ENCODE data around the gene C1S. TPM values are rescaled to one million over a fixed set of nuclear protein-coding genes. Genes with fewer than 3 reads are reported as not detected.

Gene C1S
- total and polyA plus RNA-seq, 9 of the 15 experiments (the other 6 are each of a cell fraction or from before 2014, with no cell fraction given): 0.08 to 0.84 (median 0.27) TPM

- 35% methylated on average over 9 of the region's 11 CpGs for WGBS (ENCODE audit: insufficient coverage, low coverage, missing lambda C conversion rate)
- DNase-seq (ENCODE audit: extremely low read depth in 1 of 4, low spot score in 3 of 4): peak in 1 of 4 experiments; percentile 14
Observed at GRCh38 chr12:7068240-7068993, 7.9 kb downstream of the C1S start.

DNA sequence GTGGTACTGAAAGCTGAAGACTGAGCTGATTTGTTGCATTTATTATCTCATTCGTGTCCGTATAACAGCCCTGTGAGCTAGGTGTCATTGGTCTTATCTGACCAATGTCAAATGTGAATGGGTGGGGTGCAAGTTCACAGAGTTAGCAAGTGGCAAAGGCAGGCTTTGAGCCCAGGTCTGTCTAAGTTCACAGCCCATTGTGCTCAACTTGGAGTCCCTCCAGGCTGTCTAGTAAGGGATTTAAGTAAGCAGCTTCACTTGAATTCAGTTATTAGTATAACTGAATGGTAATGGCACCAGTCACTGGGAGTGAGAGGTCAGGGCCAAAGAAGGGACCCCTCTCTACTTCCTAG lies 8.5 kb downstream of the C1S start:
- H4K20me1 ChIP-seq (replicated peaks; ENCODE audit: control insufficient read depth, insufficient read depth, low read length): no peaks in the 10 kb centered on the region
- peak; percentile 63 for ATAC-seq
- H3K9me3 ChIP-seq (replicated peaks; ENCODE audit: control insufficient read depth, insufficient read depth, low read depth, low read length): no peaks in the 10 kb centered on the region
- peak in 3 of 4 experiments; percentile 20 to 41 (median 27) for DNase-seq (ENCODE audit: extremely low read depth in 1 of 4, low spot score in 3 of 4)
- POLR2A ChIA-PET: interaction anchor here (0.8 to 1.4 kb wide), 5 partner anchors 11 to 143 kb away, joined by 3 to 5 read pairs (median 4); partner anchors contain the start of gene LPCAT3
- WGBS (ENCODE audit: insufficient coverage, low coverage, missing lambda C conversion rate): 0% methylated on average over 2 of the region's 2 CpGs
- CTCF ChIA-PET (ENCODE audit: low intra/inter-chr PET ratio): no interaction called here
- in situ Hi-C loops (cut with MboI): no loop called here
- no peak overlapping the region for H3K4me3 ChIP-seq
- 0 out of 3 replicates have a peak overlapping the region, but pooled peaks have one; percentile 35 for H3K27ac ChIP-seq (ENCODE audit: extremely low read depth, low read depth, low read length)
- no peaks in the 10 kb centered on the region; a peak in 1 of 5 replicates for H3K27me3 ChIP-seq (ENCODE audit: control insufficient read depth in 2 of 2, insufficient read depth in 2 of 2, low read length in 2 of 2)
- H3K4me2 ChIP-seq (ENCODE audit: insufficient read depth, low read length): no peak overlapping the region; the same call in 1 of the 2 replicates
- intact Hi-C loops (cut with micrococcal nuclease): no loop called here
- H3K9me1 ChIP-seq (ENCODE audit: control insufficient read depth, insufficient read depth, low read length): no peaks in the 10 kb centered on the region
- no peak overlapping the region for H2AFZ ChIP-seq (ENCODE audit: low read depth, low read length)
- H3K4me1 ChIP-seq (replicated peaks in 1 of 2; ENCODE audit: control insufficient read depth in 2 of 2, insufficient read depth in 2 of 2, low read length in 2 of 2): peaks cover 5 to 14% of the 10 kb centered on the region in 2 experiments; a peak in 3 of 5 replicates
- FAIRE-seq: no peak
- H3K9ac ChIP-seq (ENCODE audit: insufficient read depth in 1 of 2, low read depth in 2 of 2, low read length in 2 of 2): no peak overlapping the region
- BruUV-seq (replicated peaks): no TSS peak
- H3K79me2 ChIP-seq (ENCODE audit: control insufficient read depth, insufficient read depth, low read length): no peaks in the 10 kb centered on the region
- H3K36me3 ChIP-seq (ENCODE audit: control insufficient read depth, insufficient read depth, low read length): no peaks in the 10 kb centered on the region
- TF ChIP-seq ZNF785 (CRISPR knock-in tag; IDR thresholded peaks at IDR 0.05): no peak
- TF ChIP-seq TOE1 (IDR thresholded peaks at IDR 0.05; ENCODE audit: borderline replicate concordance): no peak
- no peak for TF ChIP-seq TOE1 (CRISPR knock-in tag; IDR thresholded peaks at IDR 0.05; ENCODE audit: borderline replicate concordance, low read depth)
- no peak for TF ChIP-seq BHLHE40 (IDR thresholded peaks at IDR 0.05; ENCODE audit: low read length)
- no peak for TF ChIP-seq TCFL5 (CRISPR knock-in tag; conservative IDR thresholded peaks at IDR 0.05)
- TF ChIP-seq CBFA2T3 (IDR thresholded peaks at IDR 0.05): peak; percentile 11; the same call in 1 of the 2 replicates
- TF ChIP-seq, protein P1, sequence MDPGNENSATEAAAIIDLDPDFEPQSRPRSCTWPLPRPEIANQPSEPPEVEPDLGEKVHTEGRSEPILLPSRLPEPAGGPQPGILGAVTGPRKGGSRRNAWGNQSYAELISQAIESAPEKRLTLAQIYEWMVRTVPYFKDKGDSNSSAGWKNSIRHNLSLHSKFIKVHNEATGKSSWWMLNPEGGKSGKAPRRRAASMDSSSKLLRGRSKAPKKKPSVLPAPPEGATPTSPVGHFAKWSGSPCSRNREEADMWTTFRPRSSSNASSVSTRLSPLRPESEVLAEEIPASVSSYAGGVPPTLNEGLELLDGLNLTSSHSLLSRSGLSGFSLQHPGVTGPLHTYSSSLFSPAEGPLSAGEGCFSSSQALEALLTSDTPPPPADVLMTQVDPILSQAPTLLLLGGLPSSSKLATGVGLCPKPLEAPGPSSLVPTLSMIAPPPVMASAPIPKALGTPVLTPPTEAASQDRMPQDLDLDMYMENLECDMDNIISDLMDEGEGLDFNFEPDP (CRISPR knock-in tag; IDR thresholded peaks at IDR 0.05): no peak
- no peak for TF ChIP-seq ZNF280B (CRISPR knock-in tag; IDR thresholded peaks at IDR 0.05)
- TF ChIP-seq MBD2 (IDR thresholded peaks at IDR 0.05; ENCODE audit: borderline replicate concordance, low read depth): no peak

More at GRCh38 chr12:7068240-7068993, 7.9 kb downstream of the C1S start:
- no peaks in the 10 kb centered on the region for H3K9me3 ChIP-seq (replicated peaks; ENCODE audit: control insufficient read depth, insufficient read depth, low read depth, low read length)
- peak overlapping the region in 1 of 2 experiments; percentile 67; a peak in 1 of 4 replicates for H3K9ac ChIP-seq (ENCODE audit: insufficient read depth in 1 of 2, low read depth in 2 of 2, low read length in 2 of 2)
- peak overlapping the region; percentile 45; the same call in 1 of the 2 replicates for H3K4me2 ChIP-seq (ENCODE audit: insufficient read depth, low read length)
- H3K79me2 ChIP-seq (ENCODE audit: control insufficient read depth, insufficient read depth, low read length): no peaks in the 10 kb centered on the region
- H3K4me3 ChIP-seq: no peak overlapping the region
- peak overlapping the region; percentile 63 for H2AFZ ChIP-seq (ENCODE audit: low read depth, low read length)
- ATAC-seq: peak; percentile 43; the same call in 2 of the 3 replicates
- FAIRE-seq: no peak
- BruUV-seq (replicated peaks): no TSS peak
- no peaks in the 10 kb centered on the region for H3K9me1 ChIP-seq (ENCODE audit: control insufficient read depth, insufficient read depth, low read length)
- intact Hi-C loops (cut with micrococcal nuclease): no loop called here
- H3K27me3 ChIP-seq (ENCODE audit: control insufficient read depth in 2 of 2, insufficient read depth in 2 of 2, low read length in 2 of 2): no peaks in the 10 kb centered on the region; a peak in 1 of 5 replicates
- H3K4me1 ChIP-seq (replicated peaks in 1 of 2; ENCODE audit: control insufficient read depth in 2 of 2, insufficient read depth in 2 of 2, low read length in 2 of 2): peaks cover 5 to 14% of the 10 kb centered on the region in 2 experiments; a peak in 3 of 5 replicates
- ChIA-PET CTCF (ENCODE audit: low intra/inter-chr PET ratio) (no interaction called here), POLR2A (interaction anchor here (0.8 to 1.4 kb wide), 5 partner anchors 10 to 142 kb away, joined by 3 to 5 read pairs (median 4); partner anchors contain the start of gene LPCAT3)
- no peaks in the 10 kb centered on the region for H3K36me3 ChIP-seq (ENCODE audit: control insufficient read depth, insufficient read depth, low read length)
- in situ Hi-C loops (cut with MboI): no loop called here
- H3K27ac ChIP-seq (ENCODE audit: extremely low read depth, low read depth, low read length): 0 out of 3 replicates have a peak overlapping the region, but pooled peaks have one; percentile 35
- TF ChIP-seq PRMT5 (CRISPR knock-in tag; IDR thresholded peaks at IDR 0.05) (no peak), FOXA3 (CRISPR knock-in tag; conservative IDR thresholded peaks at IDR 0.05 in 1 of 2, IDR thresholded peaks at IDR 0.05 in 1 of 2) (no peak), SRSF3 (IDR thresholded peaks at IDR 0.05; ENCODE audit: insufficient read depth, low read length) (no peak), CREM (IDR thresholded peaks at IDR 0.05; ENCODE audit: low read depth) (0 out of 2 replicates have a peak, but pooled peaks have one; percentile 33), CBFA2T3 (IDR thresholded peaks at IDR 0.05) (peak; percentile 14; the same call in 1 of the 2 replicates)
- no peaks in the 10 kb centered on the region for H4K20me1 ChIP-seq (replicated peaks; ENCODE audit: control insufficient read depth, insufficient read depth, low read length)

Measured in K562 (cell line).